HG03175 (cell line): Measurements from ENCODE around the gene PAQR9.
"Not testable (repeated sequence)": the region's sequence is repeated elsewhere in the genome, so short reads cannot be mapped to it uniquely, and the experiment has no call there.

Experiments
- ATAC-seq: cut with Tn5 transposase; IDR thresholded peaks from one replicate; pipeline ENCODE4 v1.9.1; 2021; ENCODE audit warnings: mild to moderate bottlenecking, moderate library complexity; ENCODE audit not compliant: unreplicated experiment

The PAQR9 gene, protein sequence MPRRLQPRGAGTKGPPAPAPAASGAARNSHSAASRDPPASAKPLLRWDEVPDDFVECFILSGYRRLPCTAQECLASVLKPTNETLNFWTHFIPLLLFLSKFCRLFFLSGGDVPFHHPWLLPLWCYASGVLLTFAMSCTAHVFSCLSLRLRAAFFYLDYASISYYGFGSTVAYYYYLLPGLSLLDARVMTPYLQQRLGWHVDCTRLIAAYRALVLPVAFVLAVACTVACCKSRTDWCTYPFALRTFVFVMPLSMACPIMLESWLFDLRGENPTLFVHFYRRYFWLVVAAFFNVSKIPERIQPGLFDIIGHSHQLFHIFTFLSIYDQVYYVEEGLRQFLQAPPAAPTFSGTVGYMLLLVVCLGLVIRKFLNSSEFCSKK

DNA sequence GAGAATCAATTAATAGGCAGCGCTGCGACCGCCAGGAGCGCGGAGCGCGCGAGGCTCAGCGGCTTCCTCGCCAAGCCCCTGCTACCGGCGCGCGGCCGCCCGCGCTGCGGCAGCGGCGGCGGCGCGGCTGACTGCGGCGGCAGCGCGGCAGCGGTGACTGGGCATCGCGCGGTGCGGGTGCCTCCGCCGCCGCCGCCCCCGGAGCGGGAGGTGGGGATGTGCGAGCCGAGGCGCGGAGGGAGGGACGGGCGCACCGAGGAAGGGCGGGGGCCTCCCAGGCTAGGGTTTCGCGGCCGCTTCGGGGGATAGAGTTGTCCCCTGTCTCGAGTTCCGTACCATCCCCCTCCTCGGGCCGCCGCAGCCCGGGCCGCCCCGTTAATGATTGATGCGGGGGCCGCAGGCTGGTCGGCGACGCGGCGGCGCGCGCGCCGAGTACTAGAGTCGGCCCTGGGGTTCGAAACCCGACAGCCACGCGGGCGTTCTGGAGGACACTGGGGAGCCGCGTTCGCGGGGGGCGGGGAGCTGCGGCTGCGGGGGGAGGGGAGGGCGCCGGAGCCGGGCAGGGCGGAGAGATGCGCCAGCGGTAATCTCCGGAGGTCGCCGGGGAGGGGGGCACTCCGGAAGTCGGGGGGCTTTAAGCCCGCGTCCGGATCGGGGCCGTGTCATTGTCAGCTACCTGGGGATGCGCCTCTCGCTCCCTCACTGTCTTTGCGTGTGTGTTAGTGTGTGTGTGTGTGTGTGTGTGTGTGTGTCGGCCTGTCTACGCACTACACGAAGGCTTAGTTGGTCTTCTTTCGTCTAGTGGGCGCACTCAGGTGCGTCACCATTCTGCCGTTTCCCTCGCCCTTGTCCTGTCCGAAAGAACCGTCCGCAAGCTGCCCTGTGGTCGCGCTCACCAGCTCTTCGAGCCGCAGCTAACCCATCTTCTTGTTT, at the start of gene PAQR9:
Gene PAQR9 (minus strand): TSS at position 159 of the 933 bp plus-strand sequence. CDS start 338 bp downstream, outside the sequence.
- peak; percentile 59 for ATAC-seq

DNA sequence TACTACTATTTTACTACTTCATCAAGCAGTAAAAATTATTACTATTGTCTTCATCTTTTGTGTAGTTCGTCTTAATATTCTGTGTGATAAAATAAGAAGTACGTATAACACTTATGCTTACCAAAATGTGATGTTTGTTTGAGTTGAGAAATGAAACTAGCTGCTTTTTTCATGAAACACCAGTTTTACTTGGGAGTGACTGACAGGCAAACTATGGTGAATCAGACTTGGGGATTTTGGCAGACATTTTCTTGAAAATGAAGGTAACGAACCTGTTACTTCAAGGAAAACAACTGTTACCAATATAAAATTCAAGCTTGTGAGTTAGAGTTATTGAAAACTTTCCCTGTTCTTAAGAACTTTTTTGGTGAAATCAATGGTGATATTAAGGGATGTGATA, 48.2 kb upstream of the PAQR9 start:
- ATAC-seq: no peak

DNA sequence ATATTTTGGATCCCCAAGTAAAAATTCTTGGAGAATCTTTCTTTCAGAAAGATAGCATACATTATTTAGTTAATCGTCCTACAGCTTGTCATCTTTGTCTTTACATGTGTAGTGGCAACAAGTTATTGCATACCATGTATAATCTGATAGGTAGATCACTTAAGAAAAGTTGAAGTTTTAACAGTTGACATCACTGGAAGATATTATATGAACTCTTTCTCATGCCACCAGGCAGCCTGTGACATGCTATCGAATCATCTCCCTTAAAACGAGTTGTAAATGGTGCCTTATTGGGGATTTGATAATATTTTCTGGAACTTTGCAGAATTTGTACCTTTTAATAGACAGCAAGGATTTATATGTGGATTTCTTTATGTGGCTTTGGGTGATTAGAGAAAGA, 46.5 kb upstream of the PAQR9 start:
- no peak for ATAC-seq

DNA sequence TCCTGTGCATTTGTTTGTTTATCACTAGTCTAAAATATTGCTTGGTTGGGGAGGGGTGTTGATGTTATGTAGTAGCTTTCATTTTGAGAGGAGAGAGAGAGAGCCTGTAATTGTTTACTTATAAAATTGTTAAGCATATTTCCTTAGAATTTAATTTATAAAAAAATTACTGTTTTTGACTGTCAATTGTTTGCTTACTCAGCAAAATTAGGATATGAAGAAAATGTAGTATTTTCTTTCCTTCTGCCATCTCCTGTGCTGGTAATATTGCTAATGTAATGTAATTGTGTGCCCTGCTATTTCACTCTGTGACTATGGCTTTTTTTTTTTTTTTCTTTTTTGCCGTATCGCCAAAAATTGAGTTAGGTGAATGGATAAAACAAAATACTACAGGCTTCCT, 41.3 kb upstream of the PAQR9 start:
- ATAC-seq: no peak

DNA sequence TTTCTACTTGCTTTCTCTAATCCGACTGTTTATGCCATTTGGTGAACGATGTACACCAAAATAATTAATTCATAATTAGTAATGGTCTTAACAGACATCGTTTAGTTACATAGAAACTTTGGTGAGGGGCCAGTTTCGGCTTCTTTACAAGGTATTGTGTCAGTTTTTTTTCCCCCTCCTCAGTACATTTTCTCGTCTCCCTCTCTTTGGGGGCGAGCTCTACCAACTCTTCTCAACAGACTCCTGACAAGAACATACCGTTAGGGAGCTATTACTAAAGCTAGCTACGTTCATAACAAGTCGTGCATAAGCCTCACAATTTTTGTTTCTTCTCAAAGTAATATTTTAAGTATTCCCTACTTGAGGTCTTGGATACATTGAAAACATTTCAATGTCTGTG, 39.3 kb upstream of the PAQR9 start:
- ATAC-seq: no peak

DNA sequence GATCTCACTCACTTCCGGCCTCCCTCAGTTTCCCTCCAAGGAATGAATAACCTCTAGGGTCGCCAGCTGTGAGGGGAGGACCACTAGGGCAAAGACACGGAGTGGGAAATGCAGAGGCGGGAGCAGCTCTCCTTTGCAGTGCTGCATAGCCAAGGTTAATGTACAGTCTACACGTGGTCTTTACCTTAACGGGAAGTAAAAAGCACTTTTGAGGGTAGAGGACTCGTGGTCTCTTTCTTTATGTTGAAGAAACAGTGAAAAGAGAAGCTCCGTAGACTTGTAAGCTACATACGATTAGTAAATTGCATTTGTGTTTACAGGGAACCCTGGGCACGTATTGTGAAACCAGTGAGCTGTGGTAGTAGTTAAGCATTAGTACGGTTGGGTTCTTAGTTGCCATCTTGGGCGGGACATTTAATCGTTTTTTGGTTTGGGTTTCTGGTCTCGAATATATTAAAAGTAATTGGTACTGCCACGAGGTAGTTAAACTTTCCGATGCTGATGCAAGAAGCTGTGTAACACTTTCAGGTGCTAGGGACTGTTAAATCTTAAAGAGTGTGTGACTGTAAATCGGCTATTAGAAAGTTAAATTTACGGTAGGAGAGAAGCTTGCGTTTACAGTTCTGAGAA, 38.7 kb upstream of the PAQR9 start:
- ATAC-seq: peak; percentile 36

DNA sequence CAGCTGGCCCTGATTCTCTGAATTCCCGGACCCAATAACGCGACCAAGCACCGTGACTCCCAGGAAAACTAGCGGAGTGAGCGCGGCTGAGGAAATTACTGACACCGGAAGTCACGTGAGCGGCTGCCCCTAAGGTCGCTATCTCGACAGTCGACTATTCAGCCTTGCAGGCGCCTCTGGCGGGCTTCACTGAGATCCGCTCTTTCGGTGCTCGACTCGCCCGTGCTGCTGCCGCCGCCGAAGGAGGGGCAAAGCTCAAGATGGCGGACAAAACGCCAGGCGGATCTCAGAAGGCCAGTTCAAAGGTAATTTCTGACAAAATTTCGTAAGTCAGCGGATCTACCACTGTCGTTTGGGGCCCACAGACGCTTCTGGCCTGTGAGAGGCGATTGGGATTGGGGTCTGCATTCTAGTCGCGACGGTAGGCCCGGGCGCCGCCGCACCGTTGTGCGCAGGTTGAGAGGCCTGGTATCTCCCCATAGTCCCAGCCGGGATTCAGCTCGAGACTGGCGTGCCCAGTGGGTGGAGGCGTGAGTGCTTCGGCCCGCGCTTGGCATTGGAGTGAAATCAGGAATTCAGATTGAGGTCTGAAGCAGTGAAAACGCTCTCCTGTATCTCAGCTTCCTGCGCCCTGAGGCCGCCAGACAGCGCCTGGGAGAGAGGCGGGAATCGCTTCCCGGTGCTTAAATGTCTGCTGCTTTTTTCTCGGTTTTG, 38.1 kb upstream of the PAQR9 start, which contains the start of gene U2SURP:
Gene U2SURP (plus strand): TSS at position 202 of the 714 bp plus-strand sequence. CDS start 59 bp downstream, at position 261.
- ATAC-seq: peak; percentile 89

DNA sequence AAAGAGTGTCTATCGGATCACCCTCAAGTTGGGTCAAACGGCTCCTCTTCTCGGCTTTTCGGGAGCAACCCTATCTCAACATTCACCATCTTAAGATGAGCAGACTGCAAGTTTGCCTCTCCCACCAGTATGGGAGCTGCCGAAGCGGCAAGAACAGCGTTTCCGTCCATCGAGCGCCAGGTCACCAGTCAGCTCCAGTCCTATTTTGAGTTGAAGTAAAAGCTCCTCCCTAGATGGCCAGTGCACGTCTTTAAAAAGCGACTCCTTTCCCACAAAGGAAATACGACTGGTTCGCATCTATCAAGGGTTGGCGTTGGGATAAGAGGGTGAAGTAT, 37.5 kb upstream of the PAQR9 start:
- ATAC-seq: peak; percentile 72

DNA sequence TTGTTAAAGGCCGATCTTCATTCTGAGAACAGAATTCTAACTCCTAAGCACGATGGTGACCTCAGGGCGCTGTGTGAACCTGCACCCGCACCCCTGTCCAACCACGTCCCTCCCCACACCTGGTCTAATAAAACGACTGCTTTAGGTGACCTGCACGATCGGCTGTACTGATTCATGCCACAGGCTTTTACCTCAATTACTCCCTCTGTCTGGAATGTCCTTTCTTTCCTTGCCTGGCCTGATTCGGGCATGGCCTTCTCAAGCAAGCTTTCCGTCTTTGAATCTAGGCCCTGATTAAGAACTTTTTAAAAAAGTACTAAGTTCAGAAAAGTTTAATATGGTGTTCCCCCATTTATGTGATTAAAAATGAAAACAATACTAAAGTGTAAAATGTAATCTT, 37.1 kb upstream of the PAQR9 start:
- ATAC-seq: no peak

DNA sequence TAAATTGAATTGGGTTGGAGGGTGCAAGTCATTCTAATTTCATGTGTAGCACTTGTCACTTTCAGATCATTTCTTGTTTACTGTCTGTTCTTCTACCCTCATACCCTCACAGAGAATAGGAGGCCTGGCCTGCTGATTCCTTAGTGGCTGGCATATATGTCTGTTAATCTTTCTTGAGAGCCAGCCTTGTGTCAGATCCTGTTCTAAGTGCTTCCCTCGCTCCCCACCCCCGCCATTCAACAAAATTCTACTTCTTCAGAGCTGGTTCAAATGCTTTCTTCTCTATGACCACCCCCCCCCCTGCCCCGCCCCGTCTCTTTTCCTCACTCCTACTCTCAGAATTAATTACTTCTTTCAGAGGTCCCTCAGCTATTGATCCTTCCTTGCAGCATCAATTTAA, 36.4 kb upstream of the PAQR9 start:
- ATAC-seq: no peak

DNA sequence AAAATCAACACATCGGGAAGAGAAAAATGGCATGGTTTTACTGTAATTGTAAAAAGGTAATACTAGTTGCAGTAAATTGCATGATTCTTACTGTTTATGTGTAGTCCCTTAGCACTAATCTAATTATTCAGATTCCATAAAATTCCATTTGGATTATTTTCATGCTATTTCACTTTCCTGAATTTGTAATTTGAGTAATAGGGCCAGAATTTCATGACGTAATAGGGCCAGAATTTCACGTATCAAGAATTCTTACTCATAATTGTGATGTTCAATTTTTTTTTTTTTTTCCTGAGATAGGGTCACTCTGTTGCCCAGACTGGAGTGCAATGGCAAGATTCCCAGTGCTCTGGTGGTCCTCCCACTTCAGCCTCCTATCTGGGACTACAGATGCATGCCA, 35.0 kb upstream of the PAQR9 start:
- no peak for ATAC-seq

DNA sequence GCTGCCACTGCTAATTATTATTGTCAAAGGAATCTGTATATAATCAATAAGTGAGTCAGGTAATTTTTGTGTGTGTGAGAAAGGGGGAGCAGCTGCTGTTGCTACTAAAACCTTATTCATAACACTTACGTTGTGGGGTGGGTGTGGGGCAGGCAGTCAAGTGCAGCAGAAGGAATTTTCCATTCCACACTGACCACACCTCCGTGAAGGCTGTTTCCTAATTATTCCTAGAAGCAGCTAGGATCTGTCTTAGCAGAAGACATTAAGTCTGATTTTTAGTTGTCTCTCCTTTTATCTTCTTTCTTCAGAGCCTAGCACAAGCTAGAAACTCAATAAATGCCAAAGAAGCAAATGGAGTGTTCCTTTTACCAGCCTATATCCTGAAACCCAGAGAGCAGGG, 33.9 kb upstream of the PAQR9 start:
- no peak for ATAC-seq

DNA sequence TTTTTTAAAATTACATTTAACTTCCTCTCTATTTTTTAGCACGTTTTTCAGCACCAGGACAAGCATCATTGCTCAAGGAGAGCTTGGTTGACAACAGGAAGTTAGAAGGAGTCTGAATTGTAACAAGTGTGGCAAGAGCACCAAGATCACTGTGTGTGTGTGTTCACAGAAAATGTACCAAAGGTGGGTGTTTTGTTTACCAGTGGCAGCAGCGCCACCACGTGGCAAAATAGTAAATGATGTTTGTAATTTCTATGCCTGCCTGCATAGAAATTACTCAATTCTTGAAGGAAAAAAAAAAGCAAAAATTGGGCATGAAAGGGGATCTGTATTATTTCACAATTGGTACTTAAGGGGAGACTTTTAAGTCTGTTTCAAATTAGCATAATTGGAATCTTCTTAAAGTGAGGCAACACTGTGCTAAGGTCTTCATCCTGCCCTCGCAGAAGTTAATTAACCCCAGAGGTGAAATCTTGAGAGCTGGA, 30.5 kb upstream of the PAQR9 start:
- ATAC-seq: peak; percentile 87

DNA sequence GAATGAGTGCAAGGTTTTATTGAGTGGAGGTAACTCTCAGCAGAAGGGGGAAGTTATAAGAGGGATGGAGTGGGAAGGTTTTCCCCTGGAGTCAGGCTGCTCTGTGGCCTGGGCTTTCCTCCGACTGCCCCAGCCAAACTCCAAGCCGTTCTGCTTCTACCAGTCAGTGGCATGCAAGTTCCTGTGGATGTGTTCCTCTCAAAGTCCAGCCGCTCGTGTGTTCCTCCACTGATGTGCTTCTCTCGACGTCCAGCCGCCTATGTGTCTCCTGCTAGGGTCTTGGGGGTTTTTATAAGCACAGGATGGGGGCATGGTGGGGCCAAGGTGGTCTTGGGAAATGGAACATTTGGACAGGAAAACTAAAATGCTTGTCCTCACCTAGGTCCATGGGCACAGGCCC, 28.8 kb upstream of the PAQR9 start:
- no peak for ATAC-seq

DNA sequence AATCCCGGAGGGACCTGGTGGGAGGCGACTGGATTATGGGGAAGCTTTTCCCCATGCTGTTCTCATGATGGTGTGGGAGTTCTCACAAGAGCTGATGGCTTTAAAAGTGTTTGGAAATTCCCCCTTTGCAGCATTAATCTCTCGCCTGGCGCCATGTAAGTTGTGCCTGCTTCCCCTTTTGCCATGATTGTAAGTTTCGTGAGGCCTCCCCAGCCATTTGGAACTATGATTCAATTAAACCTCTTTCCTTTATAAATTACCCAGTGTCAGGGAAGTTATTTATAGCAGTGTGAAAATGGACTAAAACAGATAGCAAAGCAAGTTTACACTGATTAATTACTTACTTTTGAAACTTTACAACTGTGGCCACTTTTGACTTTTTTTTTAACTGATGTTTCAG, 27.2 kb upstream of the PAQR9 start:
- ATAC-seq: no peak

DNA sequence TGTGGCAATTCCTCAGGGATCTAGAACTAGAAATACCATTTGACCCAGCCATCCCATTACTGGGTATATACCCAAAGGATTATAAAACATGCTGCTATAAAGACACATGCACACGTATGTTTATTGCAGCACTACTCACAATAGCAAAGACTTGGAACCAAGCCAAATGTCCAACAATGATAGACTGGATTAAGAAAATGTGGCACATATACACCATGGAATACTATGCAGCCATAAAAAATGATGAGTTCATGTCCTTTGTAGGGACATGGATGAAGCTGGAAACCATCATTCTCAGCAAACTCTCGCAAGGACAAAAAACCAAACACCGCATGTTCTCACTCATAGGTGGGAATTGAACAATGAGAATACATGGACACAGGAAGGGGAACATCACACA, 25.4 kb upstream of the PAQR9 start:
- ATAC-seq: not testable (repeated sequence)

DNA sequence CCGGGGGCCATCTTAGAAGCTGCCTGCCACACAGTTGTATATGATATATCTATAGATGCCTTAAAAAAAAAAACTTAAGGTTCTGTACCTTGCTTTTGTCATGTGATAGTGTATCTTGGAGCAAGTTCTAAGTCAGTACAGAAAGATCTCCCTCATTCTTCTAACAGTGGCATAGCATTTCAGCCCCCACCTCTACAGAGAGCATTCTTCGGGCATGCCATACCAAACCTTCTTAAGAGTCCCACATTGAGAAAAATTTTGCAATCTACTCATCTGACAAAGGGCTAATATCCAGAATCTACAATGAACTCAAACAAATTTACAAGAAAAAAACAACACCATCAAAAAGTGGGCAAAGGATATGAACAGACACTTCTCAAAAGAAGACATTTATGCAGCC, 24.7 kb upstream of the PAQR9 start:
- not testable (repeated sequence) for ATAC-seq

DNA sequence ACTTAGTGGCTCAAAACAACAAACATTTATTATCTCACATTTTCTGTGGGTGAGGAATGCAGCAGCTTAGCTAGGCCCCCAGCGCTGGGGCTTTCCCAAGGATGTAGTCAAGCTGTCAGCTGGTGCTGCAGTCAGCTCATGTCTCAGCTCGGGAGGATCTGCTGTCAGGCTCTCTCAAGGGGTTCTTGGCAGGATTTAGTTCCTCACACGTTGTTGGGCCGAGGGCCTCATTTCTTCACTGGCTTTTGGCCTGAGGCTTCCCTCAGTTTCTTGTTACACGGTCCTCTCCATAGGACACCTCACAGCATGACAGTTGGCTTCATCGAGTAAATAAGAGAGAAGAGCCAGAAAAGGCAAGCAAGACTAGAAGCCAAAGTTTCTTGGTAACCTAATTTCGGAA, 24.2 kb upstream of the PAQR9 start:
- ATAC-seq: peak; percentile 52

DNA sequence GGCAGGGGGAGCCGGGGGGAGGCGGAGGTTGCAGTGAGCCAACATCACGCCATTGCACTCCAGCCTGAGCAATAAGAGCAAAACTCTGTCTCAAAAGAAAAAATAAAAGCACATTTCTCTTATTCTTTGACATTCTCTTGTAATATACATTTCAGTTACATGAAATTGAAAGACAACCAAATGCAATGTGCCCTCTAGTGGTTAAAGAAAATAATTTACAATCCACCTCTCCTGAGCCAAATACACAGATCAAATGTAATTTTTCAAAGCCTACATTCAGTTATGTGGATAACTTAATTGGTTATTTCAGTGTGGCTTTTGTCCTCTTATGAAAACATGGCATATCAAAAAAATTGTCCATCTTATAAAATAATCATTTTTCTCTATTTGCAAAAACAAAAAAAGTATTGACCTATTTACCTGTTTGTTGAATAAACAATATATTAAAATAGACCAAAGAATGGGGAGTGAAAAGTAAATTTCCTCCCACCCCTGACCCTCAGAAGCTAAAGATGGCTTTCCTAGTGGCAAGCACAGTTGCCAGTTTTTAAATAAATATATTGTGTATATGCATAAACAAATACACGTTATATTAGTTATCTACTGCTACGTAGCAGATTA, 23.7 kb upstream of the PAQR9 start:
- ATAC-seq: peak; percentile 49

DNA sequence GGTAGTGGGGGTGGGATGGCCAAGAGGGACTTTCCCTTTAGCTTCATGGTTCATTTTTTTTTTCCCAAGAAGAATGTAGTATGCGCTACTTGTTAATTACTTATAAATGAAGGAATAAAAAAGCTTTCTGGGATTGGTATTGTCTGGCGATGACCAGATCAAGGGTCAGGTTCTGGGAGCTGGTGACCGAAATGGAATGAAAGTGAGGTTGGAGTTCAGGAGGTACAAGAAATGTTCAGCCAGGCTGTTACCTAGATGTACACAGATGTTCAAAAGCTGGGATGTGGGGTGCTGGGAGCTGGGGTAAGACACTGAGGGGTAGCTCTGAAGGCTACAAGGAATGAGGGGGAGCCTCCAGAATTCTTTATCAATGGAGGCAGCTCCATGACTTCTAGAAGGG, 20.8 kb upstream of the PAQR9 start:
- no peak for ATAC-seq
